Measurements from ENCODE around the gene TBX5.

- TF ChIP-seq, protein P1, sequence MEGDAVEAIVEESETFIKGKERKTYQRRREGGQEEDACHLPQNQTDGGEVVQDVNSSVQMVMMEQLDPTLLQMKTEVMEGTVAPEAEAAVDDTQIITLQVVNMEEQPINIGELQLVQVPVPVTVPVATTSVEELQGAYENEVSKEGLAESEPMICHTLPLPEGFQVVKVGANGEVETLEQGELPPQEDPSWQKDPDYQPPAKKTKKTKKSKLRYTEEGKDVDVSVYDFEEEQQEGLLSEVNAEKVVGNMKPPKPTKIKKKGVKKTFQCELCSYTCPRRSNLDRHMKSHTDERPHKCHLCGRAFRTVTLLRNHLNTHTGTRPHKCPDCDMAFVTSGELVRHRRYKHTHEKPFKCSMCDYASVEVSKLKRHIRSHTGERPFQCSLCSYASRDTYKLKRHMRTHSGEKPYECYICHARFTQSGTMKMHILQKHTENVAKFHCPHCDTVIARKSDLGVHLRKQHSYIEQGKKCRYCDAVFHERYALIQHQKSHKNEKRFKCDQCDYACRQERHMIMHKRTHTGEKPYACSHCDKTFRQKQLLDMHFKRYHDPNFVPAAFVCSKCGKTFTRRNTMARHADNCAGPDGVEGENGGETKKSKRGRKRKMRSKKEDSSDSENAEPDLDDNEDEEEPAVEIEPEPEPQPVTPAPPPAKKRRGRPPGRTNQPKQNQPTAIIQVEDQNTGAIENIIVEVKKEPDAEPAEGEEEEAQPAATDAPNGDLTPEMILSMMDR (IDR thresholded peaks at IDR 0.05), result no peak
- TF ChIP-seq EP300 (IDR thresholded peaks at IDR 0.05) (no peak), POLR2AphosphoS5 (IDR thresholded peaks at IDR 0.05) (no peak)
These were observed 36.6 kb upstream of the TBX5 start for GRCh38 chr12:114442578-114442977.
